ENCODE data around the gene DOCK9.
"Not testable (repeated sequence)": the region's sequence is repeated elsewhere in the genome, so short reads cannot be mapped to it uniquely, and the experiment has no call there.

DOCK9 gene

DNA sequence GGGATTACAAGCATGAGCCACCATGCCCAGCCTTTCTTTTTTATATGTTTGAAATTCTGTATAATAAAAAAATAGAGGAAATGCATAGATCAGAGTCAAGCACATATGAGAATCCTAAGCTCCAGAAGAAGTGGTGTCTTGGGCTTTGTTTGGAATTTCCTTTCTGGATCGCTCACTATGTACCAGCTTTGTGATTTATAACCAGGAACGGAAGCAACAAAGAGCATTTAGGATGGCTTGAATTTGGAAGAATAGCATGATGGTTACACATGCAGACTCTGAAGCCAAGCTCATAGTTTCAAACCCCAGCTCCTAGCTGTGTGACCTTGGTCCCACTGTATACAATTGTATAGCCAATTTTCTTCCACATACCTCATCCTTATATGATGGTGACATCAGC lies 197.4 kb downstream of the DOCK9 start:
- DNase-seq (ENCODE audit: low read depth in 2 of 2, low spot score in 1 of 2): no peak

DNA sequence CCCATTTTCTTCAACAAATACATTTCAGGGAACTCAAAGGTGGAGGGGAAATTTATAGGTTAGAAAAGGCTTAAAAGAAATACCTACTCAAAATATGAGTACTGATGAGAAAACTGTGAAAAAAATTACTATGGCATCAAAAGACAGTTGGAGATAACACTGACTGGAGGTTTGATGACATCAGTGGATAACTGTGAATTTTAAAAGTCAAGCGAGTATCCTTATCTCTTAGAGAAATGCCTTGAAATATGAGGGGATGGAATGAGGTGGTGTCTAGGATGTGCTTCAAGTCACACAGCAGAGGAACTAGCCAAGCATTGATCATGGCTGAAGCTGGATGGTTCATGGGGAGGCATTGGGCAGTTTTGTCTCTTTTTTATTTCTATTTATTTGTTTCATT lies 198.2 kb downstream of the DOCK9 start:
- no peak for DNase-seq (ENCODE audit: low read depth in 2 of 2, low spot score in 1 of 2)

DNA sequence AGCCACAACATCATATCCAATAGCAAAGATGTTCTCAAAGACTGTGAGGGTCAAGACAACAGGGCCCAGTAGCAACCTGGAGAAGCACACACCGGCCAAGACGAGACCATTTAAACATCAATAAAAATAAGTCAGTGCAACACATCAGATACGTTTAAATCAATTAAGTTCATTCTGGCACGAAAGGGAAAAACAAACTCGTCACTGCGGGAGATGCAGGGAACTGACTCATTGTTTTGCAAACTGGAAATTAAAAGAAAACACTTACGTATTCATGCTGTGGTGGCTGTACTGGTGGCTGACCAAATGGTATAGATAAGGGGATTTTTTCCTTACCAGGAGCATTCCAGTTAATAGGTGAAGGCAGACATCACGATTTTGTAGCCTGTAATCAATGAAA lies 199.1 kb downstream of the DOCK9 start:
- DNase-seq (ENCODE audit: low read depth in 2 of 2, low spot score in 1 of 2): no peak

DNA sequence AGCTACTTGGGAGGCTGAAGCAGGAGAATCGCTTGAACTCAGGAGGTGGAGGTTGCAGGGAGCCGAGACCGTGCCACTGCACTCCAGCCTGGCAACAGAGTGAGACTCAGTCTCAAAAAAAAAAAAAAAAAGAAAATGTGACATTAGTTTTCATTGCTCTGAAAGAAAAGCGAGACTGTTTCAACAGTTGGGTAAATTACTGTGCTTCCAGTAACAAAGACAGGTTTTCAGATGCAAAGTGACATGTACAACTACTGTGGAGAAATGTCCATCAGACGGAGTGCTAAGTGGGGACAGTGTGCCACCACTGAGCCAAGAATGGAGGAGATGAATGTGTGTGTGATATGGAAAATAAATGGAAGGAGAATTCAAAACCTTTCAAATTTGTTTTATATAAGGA lies 201.2 kb downstream of the DOCK9 start:
- no peak for DNase-seq (ENCODE audit: low read depth in 2 of 2, low spot score in 1 of 2)

DNA sequence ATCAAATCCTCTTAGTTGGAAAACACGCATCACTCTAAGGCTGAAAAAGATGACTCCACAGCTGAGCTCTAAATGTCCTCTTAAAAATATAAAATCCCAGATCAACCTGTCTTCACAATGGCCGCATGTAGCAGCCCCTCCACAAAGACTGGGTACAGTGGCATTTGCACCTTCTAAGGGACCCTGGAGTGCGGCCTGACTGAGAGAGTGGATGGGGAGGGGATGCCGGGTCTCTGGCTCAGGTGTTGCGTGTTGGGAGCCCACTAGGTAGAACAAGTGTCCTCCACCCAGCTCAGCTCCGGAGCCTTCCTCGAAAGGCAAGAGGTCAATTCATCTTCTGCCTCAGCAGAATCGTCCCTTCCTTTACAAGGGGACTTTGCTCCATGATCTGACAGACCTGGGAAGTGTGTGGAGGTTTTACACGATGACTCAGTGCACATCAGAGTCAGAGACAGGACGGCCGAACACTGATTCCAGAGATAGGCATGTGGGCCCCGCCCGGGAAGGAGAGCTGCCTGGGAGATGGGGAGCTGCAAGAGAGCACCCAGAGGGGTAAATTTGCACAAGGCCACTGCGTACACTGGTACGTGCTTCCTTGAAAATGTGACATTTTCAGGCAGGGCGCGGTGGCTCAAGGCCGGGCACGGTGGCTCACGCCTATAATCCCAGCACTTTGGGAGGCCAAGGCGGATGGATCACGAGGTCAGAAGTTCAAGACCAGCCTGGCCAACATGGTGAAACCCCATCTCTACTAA lies 201.8 kb downstream of the DOCK9 start:
- no peak for DNase-seq (ENCODE audit: low read depth in 2 of 2, low spot score in 1 of 2)

DNA sequence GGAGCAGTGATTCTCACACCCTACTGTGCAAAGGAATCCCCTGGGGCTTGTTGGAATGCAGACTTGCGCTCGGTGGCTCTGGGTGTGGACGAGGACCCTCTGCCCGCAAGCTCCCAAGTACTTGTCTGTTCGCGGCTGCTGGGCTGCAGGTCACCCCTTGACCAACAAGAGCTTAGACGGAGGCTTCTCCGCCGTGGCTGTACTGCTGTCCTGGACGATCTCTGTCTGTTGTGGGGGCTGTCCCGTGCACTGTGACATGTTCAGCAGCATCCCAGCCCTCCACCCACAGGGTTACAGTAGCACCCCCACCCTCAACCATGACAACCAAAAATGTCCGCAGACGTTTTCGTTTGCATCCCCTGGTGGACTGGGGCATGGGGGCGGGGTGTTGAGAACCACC lies 202.5 kb downstream of the DOCK9 start:
- DNase-seq (ENCODE audit: low read depth in 2 of 2, low spot score in 1 of 2): no peak

DNA sequence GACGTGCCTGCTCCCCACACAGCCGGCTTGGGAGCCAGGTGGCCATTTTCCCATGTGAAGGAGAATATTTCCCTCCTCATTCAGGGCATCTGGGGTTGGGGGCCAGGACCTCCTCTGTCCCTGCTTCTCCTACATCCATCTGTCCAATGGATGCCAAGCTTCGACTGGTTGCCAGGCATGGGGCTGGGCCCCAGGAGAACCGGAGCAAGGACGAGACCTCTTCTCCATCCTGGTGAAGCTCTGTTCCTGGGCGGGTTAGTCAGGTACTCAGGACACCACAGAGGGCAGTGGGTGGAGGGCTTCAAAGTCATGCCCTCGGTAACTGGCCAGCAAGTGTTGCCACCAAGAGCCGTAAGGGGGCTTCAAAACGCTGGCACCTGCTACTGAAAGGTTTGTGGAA lies 203.1 kb downstream of the DOCK9 start:
- DNase-seq (ENCODE audit: low read depth in 2 of 2, low spot score in 1 of 2): no peak

DNA sequence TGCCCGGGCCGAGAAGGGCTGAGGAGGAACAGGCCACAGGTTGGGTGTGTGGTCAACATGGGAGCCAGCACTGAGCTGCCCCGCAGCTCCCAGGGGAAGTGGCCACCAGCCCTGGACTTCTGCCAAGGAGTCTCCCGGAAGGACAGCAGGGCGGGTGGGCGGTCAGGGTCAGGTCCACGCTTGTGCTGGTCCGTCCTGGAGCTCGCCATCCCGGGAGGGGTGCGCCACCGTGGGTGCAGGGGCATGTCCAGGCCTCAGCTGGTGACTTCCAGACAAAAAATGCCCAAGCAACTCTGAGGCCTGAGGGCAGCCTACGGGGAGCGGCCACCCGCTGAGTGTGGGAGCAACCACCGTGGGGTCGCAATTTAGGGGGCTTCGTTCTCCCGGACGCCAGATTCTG lies 203.9 kb downstream of the DOCK9 start:
- DNase-seq (ENCODE audit: low read depth in 2 of 2, low spot score in 1 of 2): no peak

DNA sequence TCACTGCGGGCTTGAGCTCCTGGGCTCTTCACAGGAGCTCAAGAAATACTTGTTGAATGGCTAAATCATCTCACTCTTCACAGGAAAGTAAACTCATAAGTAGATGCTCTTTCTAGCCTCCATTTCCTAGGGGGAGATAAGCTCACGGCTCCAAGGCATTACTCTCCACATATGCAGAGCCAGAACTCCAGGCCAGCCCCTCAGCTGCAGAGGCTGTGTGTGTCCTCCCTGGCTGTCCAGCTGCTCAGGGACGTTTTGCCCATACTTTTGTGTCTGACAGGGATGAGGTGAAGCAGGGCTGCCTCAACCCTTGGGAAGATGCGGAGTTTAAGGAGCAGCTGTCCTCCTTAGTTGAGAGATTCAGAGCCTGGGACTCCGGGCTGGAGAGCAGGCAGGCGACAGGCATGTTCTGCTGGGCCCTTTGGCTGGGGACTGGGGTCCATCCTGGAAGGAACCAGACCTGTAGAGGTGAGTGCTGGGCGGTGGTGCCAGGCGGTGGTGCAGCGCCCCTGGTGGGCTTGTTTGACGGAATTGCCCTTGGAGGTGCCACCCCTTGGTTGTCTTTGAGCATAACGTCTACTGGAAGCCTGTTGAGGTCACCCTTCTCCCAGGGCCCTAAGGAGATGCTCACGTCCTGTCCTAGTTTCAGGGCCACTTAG lies 204.9 kb downstream of the DOCK9 start:
- DNase-seq (ENCODE audit: low read depth in 2 of 2, low spot score in 1 of 2): no peak

DNA sequence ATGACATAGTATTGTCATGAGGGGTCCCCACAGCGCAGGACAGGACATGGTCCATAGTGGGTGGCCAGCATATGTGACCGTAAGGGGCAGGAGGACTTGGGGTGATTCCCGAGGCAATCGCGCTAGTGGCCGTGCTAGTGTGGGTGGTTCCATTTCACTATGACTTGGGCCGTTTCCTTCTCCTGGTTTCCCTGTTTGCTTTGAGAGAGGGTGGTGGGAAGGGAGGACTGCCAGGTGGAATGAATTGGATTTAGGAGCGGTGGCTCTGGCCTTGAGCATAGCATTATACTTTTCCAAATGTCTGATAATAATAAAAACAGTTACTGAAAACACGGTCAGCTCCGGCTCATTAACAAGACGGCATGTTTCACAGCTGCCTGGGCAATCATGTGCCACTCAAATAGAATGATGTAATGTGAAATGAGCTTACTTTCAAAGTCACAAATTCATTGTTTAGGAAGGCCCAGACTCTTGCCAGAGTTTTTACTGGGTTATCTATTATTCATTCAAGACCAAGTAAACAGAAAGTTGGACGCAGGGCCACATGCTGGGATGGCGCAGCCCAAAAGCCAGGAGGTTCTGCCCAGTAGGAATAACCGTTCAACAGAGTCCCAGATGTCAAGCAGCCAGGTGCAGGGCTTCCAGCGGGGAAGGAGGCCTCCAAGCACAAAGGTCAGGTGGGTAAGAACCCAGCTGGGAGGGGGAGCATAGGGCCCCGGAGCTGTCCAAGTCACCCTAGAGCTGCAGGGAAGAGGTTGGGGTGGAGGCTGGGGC lies 205.8 kb downstream of the DOCK9 start:
- DNase-seq (ENCODE audit: low read depth in 2 of 2, low spot score in 1 of 2): no peak

DNA sequence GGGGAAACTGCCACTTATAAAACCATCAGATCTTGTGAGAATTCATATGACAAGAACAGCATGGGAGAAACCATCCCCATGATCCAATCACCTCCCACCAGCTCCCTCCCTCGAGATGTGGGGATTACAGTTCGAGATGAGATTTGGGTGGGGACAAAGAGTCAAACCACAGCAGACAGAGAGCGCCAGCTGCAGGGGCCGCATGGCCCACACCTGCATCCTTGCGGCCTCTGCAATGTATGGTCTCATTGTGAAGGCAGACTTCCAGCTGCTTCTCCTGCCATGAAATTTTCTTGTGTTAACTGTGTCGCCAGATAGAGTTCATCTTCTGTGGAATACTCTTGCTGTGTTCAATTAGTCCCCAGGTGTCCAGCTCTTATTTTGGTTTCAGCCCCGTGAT lies 208.1 kb downstream of the DOCK9 start:
- no peak for DNase-seq (ENCODE audit: low read depth in 2 of 2, low spot score in 1 of 2)

DNA sequence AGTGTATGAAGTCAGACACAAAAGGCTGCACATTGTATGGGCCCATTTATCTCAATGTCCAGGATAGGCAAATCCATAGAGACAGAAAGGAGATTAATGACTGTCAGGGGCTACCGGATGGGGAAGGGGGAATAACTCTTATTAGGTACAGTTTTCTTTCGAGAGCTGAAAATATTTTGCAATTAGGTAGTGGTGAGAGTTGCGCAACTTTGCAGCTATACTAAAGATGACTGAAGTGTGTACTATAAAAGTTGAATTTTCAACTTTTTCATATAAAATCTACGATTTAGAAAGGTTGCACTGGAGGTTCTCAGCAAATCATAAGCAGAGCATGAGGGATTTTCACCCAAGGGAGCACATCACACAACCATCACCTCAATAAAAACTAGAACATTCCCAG lies 209.3 kb downstream of the DOCK9 start:
- DNase-seq (ENCODE audit: low read depth in 2 of 2, low spot score in 1 of 2): no peak

DNA sequence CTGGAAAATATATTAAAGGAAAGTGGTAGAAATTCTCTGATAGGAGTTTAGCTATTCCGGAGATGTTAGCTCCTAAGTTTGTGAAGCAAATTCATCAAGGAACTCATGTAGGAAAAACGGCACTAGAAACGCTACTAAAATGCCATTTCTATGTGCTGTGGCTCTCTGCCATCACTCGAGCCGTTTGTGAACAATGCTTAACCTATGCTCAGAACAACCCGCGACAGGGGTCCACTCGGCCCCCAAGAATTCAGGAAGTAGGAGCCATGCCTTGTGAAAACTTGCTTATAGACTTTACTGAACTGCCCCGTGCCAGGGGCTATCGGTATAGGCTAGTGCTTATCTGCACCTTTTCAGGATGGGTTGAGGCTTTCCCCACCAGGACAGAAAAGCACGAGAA lies 211.2 kb downstream of the DOCK9 start:
- no peak for DNase-seq (ENCODE audit: low read depth in 2 of 2, low spot score in 1 of 2)

DNA sequence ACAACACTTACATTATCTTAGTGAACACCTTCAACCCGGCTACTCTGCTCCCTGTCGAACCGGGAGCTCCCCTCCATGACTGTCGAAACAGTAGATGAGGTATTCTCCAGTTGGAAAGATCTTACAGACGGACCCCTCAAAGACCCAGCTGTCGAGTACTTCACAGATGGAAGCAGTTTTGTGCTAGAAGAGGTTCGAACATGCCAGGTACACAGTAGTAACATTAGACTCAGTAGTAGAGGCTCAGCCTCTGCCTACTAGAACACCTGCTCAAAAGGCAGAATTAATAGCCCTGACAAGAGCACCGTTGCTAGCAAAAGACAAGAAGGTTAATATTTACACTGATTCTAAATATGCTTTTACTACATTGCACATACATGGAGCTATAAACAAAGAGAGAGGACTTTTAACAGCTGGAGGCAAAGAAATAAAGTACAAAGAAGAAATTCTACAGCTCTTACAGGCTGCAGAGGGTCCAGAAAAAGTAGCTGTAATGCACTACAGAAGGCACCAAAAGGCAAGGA lies 211.8 kb downstream of the DOCK9 start:
- DNase-seq (ENCODE audit: low read depth in 2 of 2, low spot score in 1 of 2): no peak

DNA sequence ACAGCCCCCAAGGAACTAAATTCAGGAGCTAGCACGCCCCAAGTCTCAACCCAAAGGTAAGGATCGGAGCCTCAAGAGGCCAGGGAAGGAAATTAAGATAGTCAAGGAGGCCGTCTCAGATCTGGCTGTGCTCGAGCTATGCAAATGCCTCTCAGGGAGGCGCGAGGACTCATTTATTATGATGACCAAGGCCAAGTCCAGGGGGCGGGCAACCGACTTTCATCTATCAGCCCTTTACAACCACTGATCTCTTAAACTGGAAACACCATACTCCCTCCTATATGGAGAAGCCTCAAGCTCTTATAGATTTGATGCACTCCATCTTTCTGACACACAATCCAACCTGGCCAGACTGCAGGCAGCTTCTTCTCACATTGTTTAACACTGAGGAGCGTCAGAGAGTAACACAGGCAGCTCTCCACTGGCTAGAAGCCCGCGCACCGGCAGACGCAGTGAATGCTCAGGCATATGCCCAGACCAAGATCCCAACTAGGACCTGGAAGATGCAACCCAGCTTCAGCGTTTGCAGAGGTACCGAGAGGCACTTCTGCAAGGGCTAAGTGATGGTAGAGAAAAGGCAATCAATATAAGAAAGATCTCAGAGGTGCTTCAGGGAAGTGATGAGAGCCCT lies 215.8 kb downstream of the DOCK9 start:
- no peak for DNase-seq (ENCODE audit: low read depth in 2 of 2, low spot score in 1 of 2)

DNA sequence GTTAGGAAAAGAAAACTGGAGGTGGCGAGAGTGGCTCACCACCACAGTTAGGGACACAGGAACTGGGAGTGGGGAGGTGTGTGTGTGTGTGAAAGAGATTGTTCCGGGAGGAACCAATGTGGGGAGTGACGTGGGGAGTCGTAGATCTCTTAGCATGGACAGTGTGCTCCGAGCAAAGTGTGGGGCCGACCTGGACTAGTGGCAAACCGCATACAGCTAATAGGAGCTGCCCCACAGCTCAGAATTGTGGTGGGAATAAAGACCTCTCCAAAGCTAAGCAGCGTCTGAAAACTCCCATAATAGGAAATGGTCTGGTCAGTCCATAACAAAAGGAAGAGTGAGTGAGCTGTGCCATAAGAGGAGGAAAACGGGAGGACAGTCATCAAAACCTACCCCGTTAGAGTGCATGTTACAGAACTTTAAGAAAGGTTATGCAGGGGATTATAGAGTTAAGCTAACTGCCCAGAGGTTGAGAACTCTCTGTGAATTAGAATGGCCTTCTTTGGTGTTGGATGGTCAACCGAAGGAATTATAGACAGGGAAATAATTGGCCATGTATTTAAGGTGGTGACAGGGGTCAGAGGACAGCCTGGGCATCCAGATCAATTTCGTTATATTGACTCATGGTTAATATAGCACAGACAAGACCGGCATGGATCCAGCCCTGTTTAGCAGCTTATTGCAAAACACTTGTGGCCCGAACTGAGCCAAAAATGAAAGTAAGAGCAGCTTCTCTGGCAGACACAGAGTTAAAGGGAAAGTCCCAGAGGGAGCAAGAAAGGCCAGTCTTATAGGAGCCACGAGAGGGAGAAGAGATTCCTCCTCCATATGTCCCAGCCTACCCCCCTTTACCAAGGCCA lies 216.5 kb downstream of the DOCK9 start:
- DNase-seq (ENCODE audit: low read depth in 2 of 2, low spot score in 1 of 2): no peak

DNA sequence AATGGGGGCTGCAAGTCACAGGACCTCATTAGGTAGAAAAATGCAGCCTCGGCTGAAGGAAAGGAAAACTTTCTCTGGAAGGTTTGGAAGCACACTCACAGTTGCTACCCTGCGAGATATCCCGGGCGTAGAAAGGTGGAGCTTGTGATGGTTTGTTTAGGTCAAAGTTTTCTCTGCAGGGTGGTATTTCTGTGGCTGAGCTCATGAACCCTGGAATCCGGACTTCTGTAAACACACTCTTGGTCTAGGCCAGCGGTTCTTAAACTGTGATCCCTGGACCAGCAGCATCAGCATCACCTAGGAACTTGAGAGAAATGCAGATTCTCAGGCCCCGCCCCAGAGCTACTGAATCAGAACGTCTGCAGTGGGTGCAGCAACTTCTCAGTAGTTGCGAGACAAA lies 222.1 kb downstream of the DOCK9 start:
- DNase-seq (ENCODE audit: low read depth in 2 of 2, low spot score in 1 of 2): no peak

DNA sequence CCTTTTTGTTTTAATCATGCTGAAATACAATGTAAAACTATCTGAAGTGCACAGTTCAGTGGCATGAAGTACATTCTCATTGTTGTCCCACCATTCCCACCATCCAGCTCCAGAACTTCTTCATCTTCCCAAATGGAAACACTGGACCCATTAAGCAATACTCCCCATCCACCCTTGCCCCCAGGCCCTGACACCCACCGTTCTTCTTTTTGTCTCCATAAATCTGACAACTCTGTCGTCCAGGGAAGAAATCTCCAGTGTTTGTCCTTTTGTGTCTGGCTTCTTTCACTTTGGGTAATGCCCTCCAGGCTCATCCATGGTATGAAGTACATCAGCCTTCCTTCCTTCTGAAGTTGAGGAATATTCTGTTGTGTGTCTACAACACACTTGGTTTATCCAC lies 222.7 kb downstream of the DOCK9 start:
- DNase-seq (ENCODE audit: low read depth in 2 of 2, low spot score in 1 of 2): no peak

DNA sequence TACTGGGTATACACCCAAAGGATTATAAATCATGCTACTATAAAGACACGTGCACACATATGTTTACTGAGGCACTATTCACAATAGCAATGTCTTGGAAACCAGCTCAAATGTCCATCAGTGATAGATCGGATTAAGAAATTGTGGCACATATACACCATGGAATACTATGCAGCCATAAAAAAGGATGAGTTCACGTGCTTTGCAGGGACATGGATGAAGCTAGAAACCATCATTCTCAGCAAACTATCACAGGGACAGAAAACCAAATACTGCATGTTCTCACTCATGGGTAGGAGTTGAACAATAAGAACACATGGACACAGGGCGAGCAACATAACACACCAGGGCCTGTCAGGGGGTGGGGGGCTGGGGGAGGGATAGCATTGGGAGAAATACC lies 223.4 kb downstream of the DOCK9 start:
- not testable (repeated sequence) for DNase-seq (ENCODE audit: low read depth in 2 of 2, low spot score in 1 of 2)

DNA sequence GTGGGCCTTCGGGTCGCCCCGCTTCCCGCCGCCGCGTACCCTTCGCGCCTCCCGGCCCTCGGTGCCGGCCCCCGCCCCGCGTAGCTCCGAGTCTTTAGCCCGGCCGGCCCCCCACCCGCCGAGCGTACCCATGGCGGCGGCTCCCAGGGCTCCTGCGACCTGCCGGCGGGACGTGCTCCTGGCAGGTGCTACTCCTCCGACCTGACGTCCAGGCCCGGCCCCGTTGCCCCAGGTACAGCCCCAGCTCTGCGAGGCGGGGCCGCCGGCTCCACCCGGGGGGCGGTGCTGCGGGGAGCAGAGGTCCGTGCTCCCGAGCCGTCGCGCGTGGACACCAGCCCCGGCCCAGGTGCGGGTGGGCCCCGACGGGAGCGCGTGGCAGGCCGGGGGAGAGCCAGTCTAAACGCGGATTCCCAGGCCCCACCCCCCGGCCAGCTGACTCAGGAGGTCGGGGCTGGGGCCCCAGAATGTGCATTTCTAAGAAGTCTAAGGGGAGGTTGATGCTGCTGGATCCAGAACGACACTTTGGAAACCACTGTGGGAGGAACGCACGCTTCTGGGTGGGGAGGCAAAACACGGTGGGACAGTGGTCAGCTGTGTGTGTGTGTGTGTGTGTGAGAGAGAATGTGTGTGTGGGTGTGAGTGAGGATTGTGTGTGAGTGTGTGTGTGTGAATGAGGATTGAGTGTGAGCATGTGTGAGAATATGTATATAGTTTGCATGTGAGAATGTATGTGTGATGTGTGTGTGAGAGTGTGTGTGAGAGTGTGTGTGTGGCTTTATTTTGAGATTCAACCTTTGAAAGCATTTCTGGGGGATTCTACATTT lies 225.2 kb downstream of the DOCK9 start, which contains the start of gene SLC15A1:
Gene SLC15A1, minus strand, starts transcription at position 206 of the 824 bp plus-strand sequence. Its CDS starts 74 bp downstream, at position 132.
- DNase-seq (ENCODE audit: low read depth in 2 of 2, low spot score in 1 of 2): no peak
